ENCODE measurements around the gene TSPAN3.

Gene TSPAN3

DNA sequence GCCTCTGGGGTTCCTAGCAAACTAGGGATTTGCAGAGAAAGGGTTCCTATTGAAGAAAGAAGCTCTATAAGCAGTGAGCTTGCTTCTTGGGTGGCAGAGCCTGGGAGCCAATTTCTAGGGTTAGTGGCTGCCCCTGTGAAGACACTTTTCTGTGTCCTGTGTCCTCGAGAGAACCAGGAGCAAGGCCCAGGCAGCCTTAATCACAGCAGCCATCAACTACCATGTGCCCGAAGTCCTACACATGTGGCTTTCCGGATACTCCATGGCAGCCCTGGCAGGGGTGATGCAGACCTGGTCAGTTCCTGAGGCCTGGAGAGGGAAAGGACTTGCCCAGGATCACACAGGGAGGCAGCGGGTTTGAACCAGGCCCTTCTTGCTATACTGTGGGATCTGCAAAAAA is 27.7 kb upstream of the TSPAN3 start:
- H3K4me3 ChIP-seq (ENCODE audit: low read length): no peak overlapping the region
- no peaks in the 10 kb centered on the region for H3K9me3 ChIP-seq (ENCODE audit: control insufficient read depth, low read length)
- H3K4me1 ChIP-seq (ENCODE audit: control insufficient read depth, insufficient read depth, low read length): no peaks in the 10 kb centered on the region
- no peaks in the 10 kb centered on the region for H3K36me3 ChIP-seq (ENCODE audit: control insufficient read depth, insufficient read depth, low read length)
- no peak overlapping the region for H3K9ac ChIP-seq (ENCODE audit: low read length)
- H3K27me3 ChIP-seq (ENCODE audit: control insufficient read depth, insufficient read depth, low read length): no peaks in the 10 kb centered on the region

DNA sequence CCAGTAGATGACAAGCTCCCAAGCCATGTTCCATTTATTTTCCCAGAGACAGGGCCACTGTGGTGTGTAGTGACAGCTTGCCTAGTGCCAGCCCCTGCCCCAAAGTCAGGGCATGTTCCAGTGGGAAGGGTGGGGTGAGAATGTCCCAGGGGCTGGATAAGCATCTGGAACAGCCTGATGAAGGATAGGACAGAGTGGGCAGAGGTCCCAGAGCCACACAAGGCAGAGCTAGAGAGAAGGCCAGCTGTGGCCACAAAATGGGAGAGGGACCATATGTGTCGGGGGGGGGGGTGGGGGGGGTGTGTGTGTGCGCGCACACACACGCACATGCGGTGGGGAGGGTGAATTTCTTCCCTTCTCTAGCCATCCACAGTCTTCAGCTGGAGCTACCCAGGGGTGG is 27.0 kb upstream of the TSPAN3 start:
- no peaks in the 10 kb centered on the region for H3K36me3 ChIP-seq (ENCODE audit: control insufficient read depth, insufficient read depth, low read length)
- H3K4me1 ChIP-seq (ENCODE audit: control insufficient read depth, insufficient read depth, low read length): no peaks in the 10 kb centered on the region
- H3K9me3 ChIP-seq (ENCODE audit: control insufficient read depth, low read length): no peaks in the 10 kb centered on the region
- no peaks in the 10 kb centered on the region for H3K27me3 ChIP-seq (ENCODE audit: control insufficient read depth, insufficient read depth, low read length)
- no peak overlapping the region for H3K9ac ChIP-seq (ENCODE audit: low read length)
- H3K4me3 ChIP-seq (ENCODE audit: low read length): no peak overlapping the region

DNA sequence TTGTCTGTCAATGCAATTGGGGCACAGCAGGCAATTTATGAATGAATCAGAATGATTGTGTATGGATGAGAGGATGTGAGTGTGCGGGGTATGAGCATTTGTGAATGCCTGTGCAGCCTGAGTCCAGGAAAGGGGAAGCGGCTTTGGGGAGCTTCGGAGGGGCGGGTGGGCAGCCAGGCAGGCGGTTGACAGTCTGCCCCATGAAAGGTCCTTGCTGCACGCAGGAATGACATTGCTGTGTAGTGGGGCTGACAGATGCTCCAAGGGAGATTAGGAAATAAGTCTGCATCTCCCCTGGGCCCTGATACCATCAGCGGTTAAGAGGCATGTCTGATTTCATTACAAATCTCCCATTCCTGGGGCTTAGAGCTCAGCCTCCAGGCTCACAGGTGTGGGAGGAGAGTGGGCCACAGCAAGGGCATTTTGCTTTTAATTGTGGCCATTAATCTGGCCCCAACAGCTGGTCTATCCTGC is 26.4 kb upstream of the TSPAN3 start:
- no peaks in the 10 kb centered on the region for H3K27me3 ChIP-seq (ENCODE audit: control insufficient read depth, insufficient read depth, low read length)
- H3K9ac ChIP-seq (ENCODE audit: low read length): no peak overlapping the region
- no peaks in the 10 kb centered on the region for H3K9me3 ChIP-seq (ENCODE audit: control insufficient read depth, low read length)
- H3K4me3 ChIP-seq (ENCODE audit: low read length): no peak overlapping the region
- H3K4me1 ChIP-seq (ENCODE audit: control insufficient read depth, insufficient read depth, low read length): no peaks in the 10 kb centered on the region
- H3K36me3 ChIP-seq (ENCODE audit: control insufficient read depth, insufficient read depth, low read length): no peaks in the 10 kb centered on the region

DNA sequence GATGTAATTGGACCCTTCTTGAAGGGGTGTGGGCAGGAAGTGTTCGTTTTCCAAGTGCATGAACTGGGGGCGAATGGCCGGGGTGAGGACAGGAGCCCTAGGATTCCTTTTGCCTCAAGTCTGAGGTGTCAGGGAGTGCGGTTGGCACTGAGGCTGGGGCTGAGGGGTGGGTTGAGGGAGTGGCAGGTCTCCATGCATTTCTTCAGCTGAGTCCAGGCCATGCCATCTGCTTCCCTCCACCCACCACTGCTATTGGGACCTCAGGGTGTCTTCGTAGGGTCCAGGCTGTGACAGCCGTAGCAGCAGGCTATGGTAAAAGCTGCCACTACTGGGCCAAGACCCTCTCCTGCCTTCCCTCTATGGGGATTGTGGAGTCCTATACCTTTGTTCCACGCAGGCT is 25.6 kb upstream of the TSPAN3 start:
- no peaks in the 10 kb centered on the region for H3K36me3 ChIP-seq (ENCODE audit: control insufficient read depth, insufficient read depth, low read length)
- H3K27me3 ChIP-seq (ENCODE audit: control insufficient read depth, insufficient read depth, low read length): no peaks in the 10 kb centered on the region

DNA sequence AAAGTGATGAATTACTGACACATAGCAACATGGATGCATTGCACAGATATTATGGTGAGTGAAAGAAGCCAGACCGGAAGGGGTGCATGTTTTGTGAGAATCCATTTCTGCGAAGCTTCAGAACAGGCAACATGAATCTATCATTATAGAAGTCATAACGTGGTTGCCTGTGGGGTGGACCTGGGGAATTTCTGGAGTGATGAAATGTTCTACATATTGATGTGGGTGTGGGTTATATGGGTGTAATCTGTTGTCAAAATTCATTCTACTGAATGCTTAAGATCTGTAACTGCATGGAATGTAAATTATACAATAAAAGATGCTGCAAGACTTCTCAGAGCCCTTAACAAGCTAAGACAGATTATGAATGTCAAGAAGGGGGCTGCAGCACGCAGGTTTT is 25.2 kb upstream of the TSPAN3 start:
- Histone ChIP-seq H3K4me1 (ENCODE audit: control insufficient read depth, insufficient read depth, low read length) (no peaks in the 10 kb centered on the region), H3K9me3 (ENCODE audit: control insufficient read depth, low read length) (no peaks in the 10 kb centered on the region), H3K9ac (ENCODE audit: low read length) (no peak overlapping the region), H3K36me3 (ENCODE audit: control insufficient read depth, insufficient read depth, low read length) (no peaks in the 10 kb centered on the region), H3K27me3 (ENCODE audit: control insufficient read depth, insufficient read depth, low read length) (no peaks in the 10 kb centered on the region), H3K4me3 (ENCODE audit: low read length) (no peak overlapping the region)

More for the DNA sequence above, 25.6 kb upstream of the TSPAN3 start:
- Histone ChIP-seq H3K9me3 (ENCODE audit: control insufficient read depth, low read length) (no peaks in the 10 kb centered on the region), H3K9ac (ENCODE audit: low read length) (no peak overlapping the region), H3K4me3 (ENCODE audit: low read length) (no peak overlapping the region), H3K4me1 (ENCODE audit: control insufficient read depth, insufficient read depth, low read length) (no peaks in the 10 kb centered on the region)

DNA sequence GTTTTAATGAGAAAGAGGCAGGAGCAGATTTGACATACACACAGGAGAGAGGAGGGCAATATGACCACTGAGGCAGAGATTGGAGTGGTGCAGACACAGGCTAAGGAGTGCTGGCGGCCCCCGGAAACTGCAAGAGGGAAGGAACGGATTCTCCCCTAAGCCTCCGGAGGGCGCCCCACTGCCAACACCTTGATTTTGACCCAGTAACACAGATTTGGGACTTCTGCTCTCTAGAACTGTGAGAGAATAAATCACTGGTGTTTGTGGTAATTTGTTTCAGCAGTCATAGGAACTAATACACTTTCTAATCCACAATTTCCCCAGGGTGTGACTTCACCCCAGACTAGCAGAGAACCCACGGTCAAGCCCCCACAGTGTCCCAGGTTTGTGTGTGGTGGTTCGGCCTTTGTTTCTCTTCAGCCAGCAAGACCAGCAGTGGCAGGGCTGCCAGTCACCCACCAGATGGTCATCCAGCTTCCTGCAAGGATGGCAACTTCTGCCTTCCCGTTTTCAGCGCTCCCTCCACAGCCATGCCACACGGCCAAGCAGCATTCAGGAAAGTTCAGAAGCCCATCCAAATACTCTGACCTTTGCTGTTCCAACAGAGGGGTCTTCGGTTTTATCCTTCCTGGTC is 23.6 kb upstream of the TSPAN3 start:
- Histone ChIP-seq H3K36me3 (ENCODE audit: control insufficient read depth, insufficient read depth, low read length) (no peaks in the 10 kb centered on the region), H3K9me3 (ENCODE audit: control insufficient read depth, low read length) (no peaks in the 10 kb centered on the region), H3K4me1 (ENCODE audit: control insufficient read depth, insufficient read depth, low read length) (no peaks in the 10 kb centered on the region), H3K27me3 (ENCODE audit: control insufficient read depth, insufficient read depth, low read length) (no peaks in the 10 kb centered on the region), H3K9ac (ENCODE audit: low read length) (no peak overlapping the region), H3K4me3 (ENCODE audit: low read length) (no peak overlapping the region)

DNA sequence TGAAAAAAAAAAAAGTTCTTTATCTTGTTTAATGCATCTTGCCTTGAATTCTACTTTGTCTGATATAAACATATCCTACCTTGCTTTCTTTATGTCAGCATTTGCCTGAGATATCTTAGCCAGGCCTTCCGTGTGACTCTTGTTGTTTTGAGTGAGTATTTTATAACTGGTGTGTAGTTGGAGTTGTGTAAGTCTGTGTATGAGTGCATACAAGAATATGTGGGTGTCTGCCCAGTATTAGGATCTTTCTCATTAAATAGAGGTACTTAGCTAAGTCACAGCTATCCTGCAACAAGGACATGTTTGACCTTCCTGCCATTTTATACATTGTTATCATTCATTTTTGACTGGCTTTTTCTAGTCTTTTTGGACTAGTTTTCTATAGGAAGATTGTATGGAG is 22.5 kb upstream of the TSPAN3 start:
- no peak overlapping the region for H3K4me3 ChIP-seq (ENCODE audit: low read length)
- H3K27me3 ChIP-seq (ENCODE audit: control insufficient read depth, insufficient read depth, low read length): no peaks in the 10 kb centered on the region
- H3K9ac ChIP-seq (ENCODE audit: low read length): no peak overlapping the region
- no peaks in the 10 kb centered on the region for H3K4me1 ChIP-seq (ENCODE audit: control insufficient read depth, insufficient read depth, low read length)
- no peaks in the 10 kb centered on the region for H3K9me3 ChIP-seq (ENCODE audit: control insufficient read depth, low read length)
- no peaks in the 10 kb centered on the region for H3K36me3 ChIP-seq (ENCODE audit: control insufficient read depth, insufficient read depth, low read length)

DNA sequence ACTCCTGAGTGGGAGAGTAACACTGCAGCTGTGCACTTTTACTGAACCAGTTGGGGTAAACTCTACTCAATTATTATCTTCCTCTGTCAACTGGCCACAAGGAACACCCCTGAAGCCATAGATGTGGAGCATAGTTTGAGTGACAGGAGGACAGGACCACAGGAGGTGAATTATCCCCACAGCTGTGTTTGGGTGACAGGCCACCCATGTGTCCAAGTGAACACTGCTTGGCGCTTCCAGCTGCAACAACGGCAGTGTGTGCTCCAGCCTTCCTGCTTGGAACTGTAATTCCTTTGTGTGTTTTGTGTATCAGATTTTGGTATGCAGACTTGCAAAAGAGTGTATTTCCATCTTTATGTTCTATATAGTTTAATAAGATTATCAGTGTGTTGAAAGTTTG is 20.2 kb upstream of the TSPAN3 start:
- H3K9me3 ChIP-seq (ENCODE audit: control insufficient read depth, low read length): no peaks in the 10 kb centered on the region
- no peak overlapping the region for H3K9ac ChIP-seq (ENCODE audit: low read length)
- H3K27me3 ChIP-seq (ENCODE audit: control insufficient read depth, insufficient read depth, low read length): no peaks in the 10 kb centered on the region
- no peaks in the 10 kb centered on the region for H3K36me3 ChIP-seq (ENCODE audit: control insufficient read depth, insufficient read depth, low read length)
- no peaks in the 10 kb centered on the region for H3K4me1 ChIP-seq (ENCODE audit: control insufficient read depth, insufficient read depth, low read length)
- no peak overlapping the region for H3K4me3 ChIP-seq (ENCODE audit: low read length)

DNA sequence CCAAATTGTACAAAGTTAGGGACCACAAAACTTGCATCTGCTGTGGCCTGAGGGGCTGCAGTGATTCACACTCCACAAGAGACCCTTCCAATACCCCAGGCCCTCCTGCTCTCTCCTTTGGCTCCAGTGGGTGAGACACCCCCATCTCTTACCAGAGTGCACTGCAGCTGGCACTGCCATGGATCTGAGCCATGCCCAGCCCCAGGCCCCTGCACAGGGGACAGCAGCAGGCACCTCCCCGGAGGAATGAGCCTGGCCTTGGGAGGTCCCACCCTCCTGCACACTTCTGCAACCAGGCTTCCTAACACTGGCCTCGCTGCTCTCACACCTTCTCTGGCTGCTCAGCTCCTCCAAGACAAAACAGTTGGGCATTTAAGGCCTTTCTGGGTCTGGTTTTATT is 16.3 kb upstream of the TSPAN3 start:
- Histone ChIP-seq H3K9me3 (ENCODE audit: control insufficient read depth, low read length) (no peaks in the 10 kb centered on the region), H3K36me3 (ENCODE audit: control insufficient read depth, insufficient read depth, low read length) (no peaks in the 10 kb centered on the region), H3K9ac (ENCODE audit: low read length) (no peak overlapping the region), H3K4me1 (ENCODE audit: control insufficient read depth, insufficient read depth, low read length) (peaks cover 6% of the 10 kb centered on the region), H3K27me3 (ENCODE audit: control insufficient read depth, insufficient read depth, low read length) (no peaks in the 10 kb centered on the region), H3K4me3 (ENCODE audit: low read length) (no peak overlapping the region)

DNA sequence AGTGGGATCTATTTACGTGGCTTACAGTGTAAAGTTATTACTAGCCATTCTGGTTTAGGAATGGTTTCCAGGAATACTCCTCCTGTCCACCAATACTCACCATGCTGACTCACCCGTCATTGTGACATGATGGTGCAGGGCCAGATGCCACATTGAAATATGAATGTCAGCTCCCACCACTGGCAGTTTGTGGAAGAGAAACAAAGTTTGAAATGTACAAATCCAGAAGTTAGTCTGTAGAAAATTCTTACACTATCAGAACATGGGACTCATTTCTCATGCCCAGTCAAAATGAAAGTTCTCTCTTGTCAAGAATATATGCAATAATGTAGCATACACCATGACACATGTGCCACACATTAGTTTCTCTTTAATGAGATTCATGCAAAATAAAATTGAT is 14.4 kb upstream of the TSPAN3 start:
- no peak overlapping the region for H3K9ac ChIP-seq (ENCODE audit: low read length)
- no peaks in the 10 kb centered on the region for H3K36me3 ChIP-seq (ENCODE audit: control insufficient read depth, insufficient read depth, low read length)
- peaks cover 6% of the 10 kb centered on the region for H3K4me1 ChIP-seq (ENCODE audit: control insufficient read depth, insufficient read depth, low read length)
- no peaks in the 10 kb centered on the region for H3K27me3 ChIP-seq (ENCODE audit: control insufficient read depth, insufficient read depth, low read length)
- no peak overlapping the region for H3K4me3 ChIP-seq (ENCODE audit: low read length)
- H3K9me3 ChIP-seq (ENCODE audit: control insufficient read depth, low read length): no peaks in the 10 kb centered on the region

DNA sequence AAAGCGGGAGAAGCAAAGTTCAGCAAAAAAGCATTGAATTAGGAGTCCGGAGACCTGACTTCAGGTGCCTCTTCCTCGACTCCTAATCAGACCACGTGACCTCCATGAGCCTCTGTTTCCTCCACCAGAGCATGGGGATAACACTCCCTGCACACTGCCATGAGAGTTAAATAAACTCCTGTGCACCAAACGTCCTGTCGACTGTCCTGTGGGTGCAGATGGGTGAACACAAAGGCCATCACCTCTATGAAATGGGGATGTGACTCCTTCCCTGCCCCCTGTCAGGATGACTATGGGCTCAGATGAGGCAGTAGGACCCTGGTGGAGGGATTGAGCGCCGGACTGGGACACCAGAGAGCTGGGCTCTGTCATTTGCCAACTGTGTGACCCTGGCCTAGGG is 13.5 kb upstream of the TSPAN3 start:
- Histone ChIP-seq H3K36me3 (ENCODE audit: control insufficient read depth, insufficient read depth, low read length) (no peaks in the 10 kb centered on the region), H3K9ac (ENCODE audit: low read length) (no peak overlapping the region), H3K9me3 (ENCODE audit: control insufficient read depth, low read length) (no peaks in the 10 kb centered on the region), H3K27me3 (ENCODE audit: control insufficient read depth, insufficient read depth, low read length) (no peaks in the 10 kb centered on the region), H3K4me1 (ENCODE audit: control insufficient read depth, insufficient read depth, low read length) (peaks cover 6% of the 10 kb centered on the region), H3K4me3 (ENCODE audit: low read length) (no peak overlapping the region)

DNA sequence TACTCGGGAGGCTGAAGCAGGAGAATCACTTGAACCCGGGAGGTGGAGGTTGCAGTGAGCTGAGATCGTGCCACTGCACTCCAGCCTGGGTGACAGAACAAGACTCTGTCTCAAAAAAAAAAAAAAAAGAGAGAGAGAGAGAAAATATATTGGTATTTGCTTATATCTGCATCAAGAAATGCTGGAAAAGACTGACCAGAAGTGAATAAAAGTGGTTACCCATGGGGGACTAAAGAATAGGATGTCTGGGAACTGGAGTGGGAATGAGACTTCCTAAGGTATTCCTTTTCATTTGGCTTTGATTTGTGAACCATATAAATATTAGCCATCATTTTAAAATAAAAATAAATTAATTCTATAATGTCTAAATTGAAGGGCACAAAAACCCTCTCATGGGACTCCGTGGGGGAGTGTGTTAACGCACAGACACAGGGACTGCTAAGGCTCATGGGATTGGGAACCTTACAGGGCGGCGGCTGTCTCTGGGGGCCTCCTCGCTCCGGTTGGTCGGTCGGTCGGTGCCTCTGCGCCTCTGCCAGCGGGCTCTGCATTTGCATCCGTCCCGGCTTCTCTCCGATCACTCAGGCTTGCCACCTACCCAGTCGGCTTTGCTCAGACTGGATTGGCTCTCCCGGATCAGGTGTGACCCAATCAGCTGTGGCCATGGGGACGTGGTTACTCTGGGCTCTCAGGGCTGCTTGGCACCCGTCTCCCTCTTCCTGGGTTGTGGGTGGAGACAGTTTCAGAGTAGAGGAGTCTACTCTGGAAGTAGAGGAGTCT is 12.7 kb upstream of the TSPAN3 start:
- H3K4me1 ChIP-seq (ENCODE audit: control insufficient read depth, insufficient read depth, low read length): peaks cover 6% of the 10 kb centered on the region
- H3K9ac ChIP-seq (ENCODE audit: low read length): no peak overlapping the region
- H3K9me3 ChIP-seq (ENCODE audit: control insufficient read depth, low read length): no peaks in the 10 kb centered on the region
- H3K36me3 ChIP-seq (ENCODE audit: control insufficient read depth, insufficient read depth, low read length): no peaks in the 10 kb centered on the region
- no peak overlapping the region for H3K4me3 ChIP-seq (ENCODE audit: low read length)
- no peaks in the 10 kb centered on the region for H3K27me3 ChIP-seq (ENCODE audit: control insufficient read depth, insufficient read depth, low read length)
